HG03460 (cell line): ENCODE results near the gene PNPO.

Experiments used
- ATAC-seq: cut with Tn5 transposase; IDR thresholded peaks from one replicate; pipeline ENCODE4 v1.9.1; 2021; ENCODE audit not compliant: unreplicated experiment

The PNPO gene

GRCh38 chr17:47941246-47942095 is at the start of gene PNPO:
TSS of gene PNPO (plus strand) at chr17:47941571. CDS start at chr17:47941676, 105 bp downstream.
- ATAC-seq = peak; percentile 84

DNA sequence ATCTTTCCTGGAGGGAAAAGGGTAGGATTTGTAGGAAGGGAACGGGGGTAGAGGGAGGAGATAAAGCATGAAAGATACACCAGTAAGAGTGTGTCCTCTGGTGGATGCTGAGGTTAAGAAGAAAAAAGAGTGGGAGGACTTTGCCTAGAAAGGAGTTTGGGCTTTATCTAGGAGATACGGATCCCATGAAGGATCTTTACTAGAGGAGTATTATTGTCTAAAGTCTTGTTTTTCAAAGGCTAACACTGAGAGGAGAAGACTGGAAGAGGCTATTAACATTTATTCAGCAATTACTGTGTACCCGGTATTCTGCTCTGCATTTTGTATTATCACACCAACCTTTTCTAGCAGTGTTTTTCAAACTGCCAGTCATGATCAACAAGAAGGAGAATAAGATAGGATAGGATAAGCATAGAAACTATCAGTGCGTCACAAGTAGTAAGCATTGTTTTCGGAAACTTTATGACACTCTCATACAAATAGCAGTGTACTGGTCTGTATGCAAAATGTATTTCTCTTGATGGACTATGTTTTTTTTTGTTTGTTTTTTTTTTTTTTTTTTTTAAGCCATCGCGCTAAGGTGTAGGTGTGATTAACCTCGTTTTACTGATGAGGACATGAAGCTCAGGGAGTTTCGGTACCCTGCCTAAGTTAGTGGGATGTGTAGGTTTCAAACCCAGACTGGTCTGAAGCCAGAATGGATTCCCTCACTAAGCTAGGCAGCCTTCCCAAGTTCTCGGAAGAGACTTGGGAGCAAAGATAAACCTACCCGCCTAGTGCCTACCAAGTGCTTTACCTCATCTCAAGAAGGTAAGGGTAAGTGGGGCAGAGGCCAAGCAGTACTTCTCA is 46.6 kb upstream of the PNPO start:
- ATAC-seq = no peak

DNA sequence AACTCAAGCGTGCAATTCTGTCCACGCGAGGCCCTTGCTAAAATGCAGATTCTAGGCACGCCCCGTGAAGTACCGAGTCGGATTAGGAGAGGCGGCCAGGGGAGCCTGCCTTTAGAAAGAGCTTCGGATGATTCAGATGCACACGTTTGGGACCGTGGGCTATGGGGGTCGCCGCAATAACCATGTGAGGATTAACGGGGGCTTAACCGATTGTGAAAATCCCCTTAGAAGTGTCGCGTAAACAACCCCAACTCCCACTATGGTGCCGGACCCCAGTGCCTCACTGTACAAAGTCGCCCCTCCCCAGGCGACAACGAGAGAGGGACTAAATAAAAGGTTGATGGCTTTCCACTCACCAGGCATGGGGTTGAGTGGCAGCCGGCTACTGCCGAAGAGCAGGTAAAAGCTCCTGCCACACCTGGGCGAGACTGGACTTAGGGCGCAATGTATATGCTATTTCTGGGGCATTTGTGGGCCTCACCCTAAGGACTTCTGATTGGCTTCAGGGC is 46.0 kb upstream of the PNPO start:
- no peak for ATAC-seq

DNA sequence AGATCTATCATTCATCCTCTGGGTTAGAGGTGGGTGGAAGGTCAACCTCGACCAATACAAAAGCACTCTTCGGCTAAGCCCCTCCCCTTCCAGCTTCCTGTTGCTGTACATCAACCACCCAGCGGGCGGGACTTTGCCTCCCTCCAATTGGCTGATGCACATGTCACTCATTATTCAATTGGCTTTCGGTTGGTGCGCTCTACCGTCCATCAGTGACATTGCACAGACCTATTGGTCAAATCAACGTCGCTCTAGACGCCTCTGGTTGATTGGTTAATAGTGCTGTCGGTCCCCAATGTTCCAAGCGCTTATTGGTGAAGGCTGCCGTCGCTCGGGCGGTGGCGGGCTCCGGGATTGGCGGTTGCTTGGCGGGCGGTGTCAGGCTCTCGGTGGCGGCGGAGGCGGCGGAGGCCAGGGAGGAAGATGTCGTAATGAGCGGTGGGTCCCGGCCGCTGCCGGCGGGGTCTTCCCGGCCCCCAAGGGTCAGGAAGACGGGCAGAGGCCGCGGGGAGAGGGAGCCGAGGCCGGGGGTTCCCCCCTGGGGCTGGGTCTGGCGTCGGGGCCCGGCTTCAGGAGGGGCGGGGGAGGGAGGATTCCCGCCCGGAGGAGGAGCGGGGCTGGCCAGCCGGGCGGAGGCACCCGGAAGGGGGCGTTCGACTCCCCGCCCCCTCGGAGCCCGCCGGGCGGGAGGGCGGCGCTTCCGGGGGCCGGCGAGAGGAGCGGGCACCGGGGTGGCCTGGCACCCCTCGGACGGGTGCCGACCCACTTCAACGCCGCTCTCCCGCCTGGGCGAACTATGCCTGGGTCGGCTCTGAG is 45.3 kb upstream of the PNPO start, which contains the start of gene SP2:
Gene SP2, plus strand, starts transcription at position 381 of the 816 bp plus-strand sequence. Its CDS starts 51 bp downstream, at position 432.
- peak; percentile 90 for ATAC-seq

DNA sequence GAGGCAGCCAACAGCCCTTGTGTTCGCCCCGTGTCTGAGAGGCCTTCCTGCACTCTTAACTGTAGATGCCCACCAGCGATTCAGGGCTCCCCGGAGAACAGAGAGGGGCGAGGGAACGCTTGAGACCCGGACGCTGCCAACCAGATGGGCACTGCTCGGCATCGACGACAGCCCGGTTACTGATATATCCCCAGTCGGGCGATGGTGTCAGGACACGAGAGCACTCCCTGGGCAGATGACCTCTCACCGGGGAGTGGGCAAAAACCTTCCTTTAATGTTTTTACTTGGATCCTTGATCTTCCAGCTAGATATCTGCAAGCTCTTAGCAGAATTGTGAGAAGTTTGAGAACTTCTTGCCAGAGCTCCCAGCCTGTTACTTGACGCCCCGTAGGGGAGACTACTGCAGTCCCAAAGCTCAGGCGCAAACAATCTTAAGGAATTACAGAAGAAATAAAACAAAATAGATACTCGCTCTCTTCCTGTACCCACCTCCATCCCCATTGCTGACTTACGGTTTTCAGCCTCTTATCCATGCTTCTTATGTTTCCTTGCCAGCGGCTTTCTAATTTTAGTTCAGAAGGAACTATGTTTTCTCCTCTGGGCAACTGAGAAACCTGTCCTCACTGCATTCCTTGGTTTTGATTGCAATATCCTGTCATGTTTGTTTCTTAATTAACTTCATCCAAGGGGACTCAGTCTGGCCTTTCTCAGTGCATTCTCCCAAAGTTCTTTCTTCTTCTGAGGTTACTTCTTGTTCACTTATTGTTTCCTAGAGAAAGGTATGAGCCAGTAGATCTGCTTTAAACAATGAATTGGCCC is 44.5 kb upstream of the PNPO start:
- ATAC-seq = no peak

- no peak for ATAC-seq
Measured at GRCh38 chr17:47897561-47897960, 43.8 kb upstream of the PNPO start.

DNA sequence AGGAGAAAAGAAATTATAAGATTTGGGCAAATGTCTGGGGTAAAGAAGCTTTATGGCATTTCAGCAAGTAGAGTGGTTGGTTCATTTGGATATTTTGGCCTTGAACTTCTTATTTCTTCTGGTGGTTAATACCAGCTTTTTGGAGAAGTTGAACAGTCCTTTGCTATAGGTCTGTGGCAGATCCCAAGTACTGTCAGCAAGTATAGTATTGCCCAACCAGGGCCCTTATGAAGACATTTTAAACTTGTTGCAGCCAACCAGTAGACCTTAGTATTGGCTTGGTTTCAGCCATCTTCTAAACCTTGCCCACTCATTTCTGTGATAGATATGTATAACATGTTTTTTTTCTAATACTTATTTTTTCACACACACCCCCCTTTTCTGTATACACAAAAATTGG is 43.1 kb upstream of the PNPO start:
- ATAC-seq = no peak

DNA sequence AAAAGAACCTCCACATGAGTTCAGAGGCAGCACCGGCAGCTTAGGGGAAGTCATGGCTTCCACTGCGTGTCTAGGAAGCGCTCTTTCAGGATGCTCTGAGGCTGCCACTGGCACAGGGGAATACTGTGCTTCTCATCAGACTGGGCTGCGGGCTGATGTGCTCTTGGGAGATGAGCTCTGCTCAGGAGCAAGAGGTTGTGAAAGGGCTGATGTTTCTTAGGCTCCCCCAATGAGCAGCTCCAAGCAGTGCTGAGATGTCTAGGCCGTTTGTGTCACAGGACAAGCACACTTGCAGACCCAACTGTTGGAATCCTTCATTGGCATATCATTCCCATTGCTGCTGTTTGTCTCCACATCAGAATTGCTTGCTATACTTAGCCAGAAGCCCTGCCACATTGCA is 41.7 kb upstream of the PNPO start:
- no peak for ATAC-seq

- no peak for ATAC-seq
Measured at GRCh38 chr17:47901423-47901822, 39.9 kb upstream of the PNPO start.

GRCh38 chr17:47902039-47902744 is 39.2 kb upstream of the PNPO start:
- no peak for ATAC-seq

DNA sequence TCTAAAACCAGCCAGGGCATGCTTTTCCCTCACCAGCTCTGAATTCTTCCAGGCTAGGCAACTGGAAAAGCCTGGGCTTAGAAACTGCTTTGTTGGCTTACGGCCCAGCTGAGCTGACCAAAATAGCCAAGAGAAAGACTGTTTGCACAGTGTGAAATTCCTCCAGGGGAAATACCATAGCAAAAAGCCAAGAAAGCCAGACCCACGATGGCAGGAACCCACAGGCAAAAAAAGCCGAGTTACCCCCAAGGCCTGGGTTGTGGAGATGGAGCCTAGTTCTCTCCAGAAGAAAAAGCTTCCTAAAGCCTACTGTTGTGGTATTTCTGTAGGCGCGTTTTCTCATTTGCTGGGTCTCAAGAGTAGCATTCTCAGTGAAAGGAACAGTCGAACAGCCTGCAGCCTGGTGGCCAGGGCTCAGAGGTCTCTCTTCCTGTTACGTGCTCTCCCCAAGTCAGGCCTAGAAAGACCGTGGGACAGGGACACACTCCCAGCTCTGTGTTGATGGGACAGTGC is 36.1 kb upstream of the PNPO start:
- ATAC-seq = no peak

DNA sequence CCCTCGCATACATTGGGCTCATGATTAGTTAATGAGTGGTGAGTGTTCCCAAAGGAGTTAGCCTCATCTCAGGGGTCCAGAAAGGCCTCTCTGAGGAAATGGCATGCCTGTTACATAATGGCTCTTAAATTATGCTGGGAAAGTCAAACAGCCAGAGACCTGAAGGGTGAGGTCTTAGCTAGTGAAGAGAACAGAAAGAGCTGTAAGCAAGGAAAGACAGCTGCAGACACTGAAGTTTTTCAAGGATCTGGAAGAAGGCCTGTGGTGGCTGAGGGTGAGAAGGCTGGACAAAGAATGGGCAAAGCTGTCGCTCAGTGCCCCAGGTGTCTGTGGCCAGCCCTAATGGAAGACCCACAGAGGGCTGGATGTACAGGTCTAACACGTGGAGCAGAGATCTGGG is 34.9 kb upstream of the PNPO start:
- ATAC-seq = no peak

DNA sequence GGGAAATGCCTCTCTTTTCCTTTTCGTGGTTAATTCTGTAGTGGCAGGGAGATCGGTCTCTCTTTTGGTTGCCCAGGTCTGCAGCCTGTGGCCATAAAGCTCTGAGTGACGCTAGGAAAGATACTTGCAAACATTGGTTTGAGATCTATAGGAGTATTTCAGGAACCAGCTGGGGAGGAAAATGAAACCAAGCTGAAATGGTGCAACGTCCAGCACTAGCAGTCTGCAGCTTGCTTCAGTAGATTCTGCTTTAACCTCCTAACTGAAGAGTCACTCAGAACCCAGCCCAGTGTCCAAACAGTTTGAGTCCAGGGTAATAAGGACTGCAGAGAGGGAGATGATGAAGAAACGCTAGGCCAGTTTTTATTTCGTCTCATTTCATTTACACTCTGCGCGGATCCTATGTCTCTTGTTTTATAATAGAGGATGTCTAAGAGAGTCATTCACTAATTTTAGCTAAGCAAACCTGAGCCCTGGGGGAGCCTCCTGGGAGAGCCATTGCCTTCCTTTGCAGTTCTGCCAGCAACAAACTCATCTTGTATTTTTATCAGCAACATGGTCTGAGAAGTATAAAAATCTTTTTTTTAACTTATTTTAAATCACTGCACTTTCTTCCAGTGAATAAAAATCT is 33.3 kb upstream of the PNPO start:
- no peak for ATAC-seq

- ATAC-seq = no peak
Measured at GRCh38 chr17:47913050-47913449, 28.3 kb upstream of the PNPO start.

DNA sequence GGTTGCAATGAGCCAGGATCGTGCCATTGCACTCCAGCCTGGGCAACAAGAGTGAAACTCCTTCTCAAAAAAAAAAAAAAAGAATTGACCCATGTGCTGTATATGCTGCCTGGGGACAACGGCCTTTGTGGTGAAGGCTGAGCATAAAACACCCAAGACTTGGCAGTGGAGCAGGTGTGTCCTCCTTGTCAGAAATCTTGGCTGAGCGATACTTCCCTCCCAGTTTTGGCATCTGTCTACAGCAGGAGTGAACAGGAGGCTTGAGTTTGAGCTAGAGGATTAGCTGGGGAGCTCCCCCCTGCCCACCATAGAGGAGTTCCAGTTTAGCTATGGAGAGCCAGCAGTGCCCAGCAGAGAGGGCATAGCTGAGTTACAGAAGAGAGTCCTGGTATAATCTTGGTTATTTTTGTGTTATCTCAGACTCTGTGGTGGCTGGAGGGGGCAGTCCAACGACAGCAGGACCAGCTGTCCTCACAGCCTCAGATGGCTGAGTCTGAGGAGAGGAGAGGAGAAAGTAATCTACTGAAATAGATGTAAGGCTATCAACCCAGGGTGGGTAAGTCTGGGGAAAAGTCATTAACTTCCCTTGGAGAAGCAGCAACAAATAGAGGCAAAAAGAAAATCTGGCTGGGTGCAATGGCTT is 26.9 kb upstream of the PNPO start:
- ATAC-seq = no peak

DNA sequence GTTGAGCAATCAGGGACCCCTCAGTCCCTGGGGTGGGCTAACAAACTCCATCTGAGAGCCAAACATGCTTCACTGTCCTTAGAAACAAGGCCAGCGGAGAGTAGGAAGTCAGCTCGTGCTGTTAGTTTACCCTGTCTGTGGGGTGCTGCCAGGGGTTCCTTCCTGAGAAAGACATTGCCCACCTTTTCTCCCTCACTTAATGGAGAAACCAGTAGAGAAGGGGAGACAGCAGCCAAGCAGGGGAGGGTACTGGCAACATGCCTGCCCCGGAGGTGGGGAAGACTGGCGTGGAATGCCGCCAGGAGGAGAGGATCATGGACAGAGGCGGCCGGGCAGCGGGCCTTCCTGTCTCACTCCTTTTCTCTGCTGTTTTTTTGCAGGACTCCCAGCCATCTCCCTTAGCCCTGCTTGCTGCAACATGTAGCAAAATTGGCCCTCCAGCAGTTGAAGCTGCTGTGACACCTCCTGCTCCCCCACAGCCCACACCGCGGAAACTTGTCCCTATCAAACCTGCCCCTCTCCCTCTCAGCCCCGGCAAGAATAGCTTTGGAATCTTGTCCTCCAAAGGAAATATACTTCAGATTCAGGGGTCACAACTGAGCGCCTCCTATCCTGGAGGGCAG is 25.5 kb upstream of the PNPO start:
- no peak for ATAC-seq

GRCh38 chr17:47916489-47917208 is 24.7 kb upstream of the PNPO start:
- no peak for ATAC-seq
